ENCODE results near the gene ADCY1. TPM values are rescaled to one million over a fixed set of nuclear protein-coding genes. Genes with fewer than 3 reads are reported as not detected.
A peak's percentile ranks its signal among the peaks of the same experiment; 100 is the strongest.

The ADCY1 gene
- total RNA-seq, 1 donor from 2014 or later, result 13.7 TPM

DNA sequence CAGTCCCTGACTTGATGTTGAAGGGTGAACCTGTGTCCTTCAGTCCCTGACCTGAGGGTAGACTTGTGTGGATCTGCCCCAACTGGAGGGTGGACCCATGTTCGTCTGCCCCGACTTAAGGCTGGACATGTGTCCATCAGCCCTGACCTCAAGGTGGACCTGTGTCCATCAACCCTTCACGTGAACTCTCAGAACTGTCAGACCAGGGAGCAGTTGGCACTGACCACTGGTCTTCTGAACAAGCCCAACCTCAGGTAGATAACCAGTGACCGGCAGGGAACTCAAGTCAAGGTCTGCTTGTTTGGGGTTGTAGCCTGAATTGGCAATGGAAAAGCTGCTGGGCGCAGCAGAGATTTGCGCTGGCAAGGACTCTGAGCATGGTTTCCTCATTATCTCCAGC lies 96.5 kb downstream of the ADCY1 start:
- Mint-ChIP-seq H3K4me3 (no peak overlapping the region), H3K4me1 (no peaks in the 10 kb centered on the region), H3K36me3 (ENCODE audit: low read depth) (peaks cover 17% of the 10 kb centered on the region), H3K27me3 (ENCODE audit: low read depth) (no peaks in the 10 kb centered on the region), H3K9me3 (peaks cover 11% of the 10 kb centered on the region), H3K27ac (ENCODE audit: unreplicated experiment) (no peak overlapping the region)
- TF ChIP-seq, protein P1, sequence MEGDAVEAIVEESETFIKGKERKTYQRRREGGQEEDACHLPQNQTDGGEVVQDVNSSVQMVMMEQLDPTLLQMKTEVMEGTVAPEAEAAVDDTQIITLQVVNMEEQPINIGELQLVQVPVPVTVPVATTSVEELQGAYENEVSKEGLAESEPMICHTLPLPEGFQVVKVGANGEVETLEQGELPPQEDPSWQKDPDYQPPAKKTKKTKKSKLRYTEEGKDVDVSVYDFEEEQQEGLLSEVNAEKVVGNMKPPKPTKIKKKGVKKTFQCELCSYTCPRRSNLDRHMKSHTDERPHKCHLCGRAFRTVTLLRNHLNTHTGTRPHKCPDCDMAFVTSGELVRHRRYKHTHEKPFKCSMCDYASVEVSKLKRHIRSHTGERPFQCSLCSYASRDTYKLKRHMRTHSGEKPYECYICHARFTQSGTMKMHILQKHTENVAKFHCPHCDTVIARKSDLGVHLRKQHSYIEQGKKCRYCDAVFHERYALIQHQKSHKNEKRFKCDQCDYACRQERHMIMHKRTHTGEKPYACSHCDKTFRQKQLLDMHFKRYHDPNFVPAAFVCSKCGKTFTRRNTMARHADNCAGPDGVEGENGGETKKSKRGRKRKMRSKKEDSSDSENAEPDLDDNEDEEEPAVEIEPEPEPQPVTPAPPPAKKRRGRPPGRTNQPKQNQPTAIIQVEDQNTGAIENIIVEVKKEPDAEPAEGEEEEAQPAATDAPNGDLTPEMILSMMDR (conservative IDR thresholded peaks at IDR 0.05), result no peak
- no peak for DNase-seq (ENCODE audit: low read depth, low spot score)

DNA sequence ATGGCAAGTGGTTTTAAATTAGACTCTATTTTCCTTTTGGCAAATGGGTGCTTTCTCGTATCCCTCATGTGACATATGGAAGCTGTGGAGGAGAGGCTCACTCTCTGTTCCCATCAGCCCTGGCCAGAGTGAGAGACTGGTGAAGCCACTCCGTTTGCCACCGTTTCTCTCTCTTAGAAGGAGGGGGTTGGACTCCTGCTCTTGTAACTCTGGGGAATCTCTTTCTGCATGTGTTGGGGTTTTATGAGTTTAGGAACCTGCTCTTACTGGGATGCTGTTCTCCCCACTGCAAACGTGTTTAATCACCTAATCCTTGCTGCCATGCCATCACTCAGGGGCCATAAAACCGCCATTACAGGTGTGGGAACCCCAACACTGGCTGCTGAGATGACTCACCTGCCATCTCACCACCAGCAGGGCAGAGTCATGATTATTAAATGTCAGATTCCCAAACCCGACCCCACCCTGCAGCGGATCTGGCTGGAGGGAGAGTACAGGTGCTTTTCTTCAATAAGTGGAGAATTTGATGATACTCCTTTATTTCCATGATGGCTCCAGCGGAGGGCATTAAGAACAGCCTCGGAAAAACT lies 103.2 kb downstream of the ADCY1 start:
- H3K4me1 Mint-ChIP-seq, result peaks cover 11% of the 10 kb centered on the region
- H3K9me3 Mint-ChIP-seq, result peaks cover 6% of the 10 kb centered on the region
- TF ChIP-seq, protein P1 (conservative IDR thresholded peaks at IDR 0.05), result no peak
- DNase-seq (ENCODE audit: low read depth, low spot score), result no peak
- no peaks in the 10 kb centered on the region for H3K27me3 Mint-ChIP-seq (ENCODE audit: low read depth)
- H3K4me3 Mint-ChIP-seq, result no peak overlapping the region
- H3K27ac Mint-ChIP-seq (ENCODE audit: unreplicated experiment), result no peak overlapping the region
- H3K36me3 Mint-ChIP-seq (ENCODE audit: low read depth), result peaks cover 13% of the 10 kb centered on the region

DNA sequence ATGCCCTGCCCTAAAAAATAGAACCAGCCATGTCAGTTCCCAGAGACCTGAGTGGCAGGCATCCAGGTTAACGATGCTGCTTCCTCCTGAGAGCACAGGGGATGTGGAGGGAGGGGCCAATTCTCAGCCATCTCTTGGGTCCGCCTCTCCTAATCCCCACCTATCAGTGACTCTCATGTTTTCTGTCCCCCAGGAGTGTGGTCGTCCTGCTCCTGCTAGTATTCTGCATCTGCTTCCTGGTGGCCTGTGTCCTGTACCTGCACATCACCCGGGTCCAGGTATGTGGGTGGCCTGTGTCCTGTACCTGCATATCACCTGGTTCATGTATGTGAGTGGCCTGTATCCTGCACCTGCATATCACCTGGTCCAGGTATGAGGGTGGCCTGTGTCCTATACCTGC lies 105.3 kb downstream of the ADCY1 start:
- H3K4me3 Mint-ChIP-seq, result no peak overlapping the region
- H3K9me3 Mint-ChIP-seq, result peaks cover 4% of the 10 kb centered on the region
- peaks cover 14% of the 10 kb centered on the region for H3K36me3 Mint-ChIP-seq (ENCODE audit: low read depth)
- H3K27ac Mint-ChIP-seq (ENCODE audit: unreplicated experiment), result no peak overlapping the region
- DNase-seq (ENCODE audit: low read depth, low spot score), result no peak
- peaks cover 21% of the 10 kb centered on the region for H3K4me1 Mint-ChIP-seq
- TF ChIP-seq, protein P1 (conservative IDR thresholded peaks at IDR 0.05), result no peak
- H3K27me3 Mint-ChIP-seq (ENCODE audit: low read depth), result no peaks in the 10 kb centered on the region

DNA sequence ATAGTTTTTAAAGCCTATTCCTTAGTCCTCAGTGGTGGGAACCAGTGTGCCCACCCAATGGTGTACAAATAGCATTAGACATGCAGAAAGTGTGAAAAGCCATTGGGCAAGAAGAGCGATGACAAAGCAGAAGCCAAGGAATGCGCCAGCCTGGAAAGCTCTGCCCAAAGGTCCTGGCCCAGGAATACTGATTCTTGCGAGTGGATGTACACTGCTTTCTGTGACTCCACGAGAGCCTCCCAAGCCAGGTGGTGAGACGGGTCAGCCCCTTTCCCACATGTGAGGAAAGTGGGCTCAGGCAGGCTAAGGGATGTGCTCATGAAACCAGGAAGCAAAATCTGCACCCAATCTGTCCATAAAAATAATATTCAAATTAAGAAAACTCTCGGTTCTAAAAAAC lies 106.6 kb downstream of the ADCY1 start:
- Mint-ChIP-seq H3K4me1 (peaks cover 25% of the 10 kb centered on the region), H3K27me3 (ENCODE audit: low read depth) (no peaks in the 10 kb centered on the region), H3K4me3 (no peak overlapping the region), H3K9me3 (peaks cover 1% of the 10 kb centered on the region), H3K27ac (ENCODE audit: unreplicated experiment) (peak overlapping the region; percentile 89), H3K36me3 (ENCODE audit: low read depth) (peaks cover 13% of the 10 kb centered on the region)
- TF ChIP-seq, protein P1 (conservative IDR thresholded peaks at IDR 0.05), result no peak
- no peak for DNase-seq (ENCODE audit: low read depth, low spot score)

DNA sequence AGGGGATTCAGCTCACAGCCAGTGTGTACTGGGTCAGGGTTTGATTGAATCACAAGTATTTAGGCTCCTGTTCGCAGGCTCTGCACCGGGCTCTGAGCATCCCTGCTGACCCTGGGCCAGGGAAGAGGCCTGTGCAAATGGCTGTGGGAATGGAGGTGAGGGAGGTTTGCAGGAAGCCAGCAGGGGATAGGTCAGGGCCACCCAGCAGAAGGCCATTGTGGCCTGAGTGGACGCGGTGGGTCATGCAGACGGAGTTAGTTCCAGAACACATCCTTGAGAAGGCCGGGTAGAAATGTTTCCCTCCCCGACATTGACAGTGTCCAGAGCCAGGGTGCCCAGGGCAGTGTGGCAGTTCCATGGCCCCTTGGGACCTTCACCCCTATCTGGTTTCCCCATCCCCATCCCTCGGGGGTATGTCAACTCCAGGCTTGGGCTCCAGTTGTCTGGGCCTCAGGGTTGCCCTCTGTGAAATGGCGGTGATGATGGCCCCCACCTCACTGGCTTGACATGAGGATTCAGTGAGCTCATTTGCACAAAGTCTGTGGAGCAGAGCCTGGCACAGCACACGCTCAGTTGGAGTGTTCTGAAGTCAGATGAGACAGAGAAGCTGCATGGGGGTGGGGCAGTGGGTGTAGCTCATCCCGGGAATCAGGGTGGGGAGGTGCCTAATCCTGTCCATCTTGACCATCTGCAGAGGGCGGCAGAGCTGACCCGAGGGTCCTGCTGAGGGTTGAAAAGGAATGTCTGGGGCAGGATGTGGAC lies 107.6 kb downstream of the ADCY1 start:
- H3K27ac Mint-ChIP-seq (ENCODE audit: unreplicated experiment), result peak overlapping the region; percentile 67
- H3K36me3 Mint-ChIP-seq (ENCODE audit: low read depth), result peaks cover 9% of the 10 kb centered on the region
- no peak overlapping the region for H3K4me3 Mint-ChIP-seq
- no peaks in the 10 kb centered on the region for H3K9me3 Mint-ChIP-seq
- TF ChIP-seq, protein P1 (conservative IDR thresholded peaks at IDR 0.05), result no peak
- DNase-seq (ENCODE audit: low read depth, low spot score), result no peak
- peaks cover 25% of the 10 kb centered on the region for H3K4me1 Mint-ChIP-seq
- no peaks in the 10 kb centered on the region for H3K27me3 Mint-ChIP-seq (ENCODE audit: low read depth)

Data from neural crest cell (in vitro differentiated cells).